Fibroblast of pulmonary artery (primary cell): Measurements from ENCODE around the gene ZNF132.
A peak's percentile ranks its signal among the peaks of the same experiment; 100 is the strongest.
"Not testable (repeated sequence)": the region's sequence is repeated elsewhere in the genome, so short reads cannot be mapped to it uniquely, and the experiment has no call there.

ENCODE experiments used
- DNase-seq: peaks from one replicate; pipeline ENCODE4 v3.0.0-alpha.2; 2010; ENCODE audit warnings: low read depth
- H3K4me3 ChIP-seq: replicated peaks from 2 replicates; pipeline ENCODE4 v1.5.1; 2011; ENCODE audit warnings: low read depth, mild to moderate bottlenecking, control low read depth, low read length, moderate library complexity
- TF ChIP-seq, protein P1 (sequence below): IDR thresholded peaks from 2 replicates; pipeline ENCODE4 v1.5.1; 2011; ENCODE audit warnings: mild to moderate bottlenecking, control low read depth, low read length, inconsistent platforms; ENCODE audit errors: missing control alignments

ZNF132 gene

DNA sequence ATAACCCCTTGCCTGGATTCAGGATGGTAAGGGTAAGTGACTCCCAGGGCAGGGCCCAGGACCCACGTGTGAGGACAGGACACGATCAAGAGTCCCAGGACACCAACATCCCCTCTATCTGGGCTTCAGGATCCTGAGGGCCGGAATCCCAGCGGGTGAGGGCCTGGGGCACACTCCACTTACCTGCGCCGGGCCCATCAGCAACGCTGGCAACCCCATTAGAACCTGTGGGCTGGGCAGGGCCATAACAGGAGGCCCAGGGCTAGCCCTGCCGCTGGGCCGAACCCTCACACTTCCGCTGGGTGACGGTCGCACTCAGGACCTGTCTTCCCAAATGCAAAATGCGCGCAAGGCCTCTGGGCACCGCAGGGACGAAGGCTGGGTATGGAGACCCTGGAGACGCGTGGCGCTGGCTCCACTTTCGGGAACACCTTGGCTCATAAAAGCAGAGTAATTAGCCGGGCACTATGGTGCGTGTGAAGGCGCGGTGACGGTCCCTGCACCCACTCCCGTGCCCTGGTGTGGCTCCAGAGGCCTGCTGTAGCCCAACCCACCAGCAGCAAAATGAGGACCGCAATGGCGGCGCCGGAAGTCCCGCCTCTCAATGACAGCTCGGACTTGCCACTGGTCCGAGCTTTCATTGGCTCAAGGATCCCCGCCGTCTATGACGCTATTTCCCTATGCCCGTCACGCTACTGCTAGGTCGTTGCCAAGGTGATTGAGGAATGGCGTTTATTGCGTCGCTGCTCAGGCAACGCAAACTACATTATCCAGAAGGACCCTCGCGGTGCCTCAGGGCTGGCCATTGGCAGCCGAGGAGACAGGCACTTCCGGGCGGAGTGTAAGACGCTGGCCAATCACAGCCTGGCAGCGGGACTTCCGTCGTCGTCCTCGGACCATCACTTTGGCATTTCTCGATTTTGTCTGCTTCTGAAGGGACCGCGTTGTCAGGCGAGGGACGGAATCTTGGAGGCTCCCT is at the start of gene ZNF132:
TSS of gene ZNF132 (minus strand) at position 578 of the 979 bp plus-strand sequence. CDS start at position 246, 332 bp downstream.
- DNase-seq, result peak; percentile 100
- H3K4me3 ChIP-seq, result peak within 1 kb of the TSS; percentile 91
- TF ChIP-seq, protein P1, sequence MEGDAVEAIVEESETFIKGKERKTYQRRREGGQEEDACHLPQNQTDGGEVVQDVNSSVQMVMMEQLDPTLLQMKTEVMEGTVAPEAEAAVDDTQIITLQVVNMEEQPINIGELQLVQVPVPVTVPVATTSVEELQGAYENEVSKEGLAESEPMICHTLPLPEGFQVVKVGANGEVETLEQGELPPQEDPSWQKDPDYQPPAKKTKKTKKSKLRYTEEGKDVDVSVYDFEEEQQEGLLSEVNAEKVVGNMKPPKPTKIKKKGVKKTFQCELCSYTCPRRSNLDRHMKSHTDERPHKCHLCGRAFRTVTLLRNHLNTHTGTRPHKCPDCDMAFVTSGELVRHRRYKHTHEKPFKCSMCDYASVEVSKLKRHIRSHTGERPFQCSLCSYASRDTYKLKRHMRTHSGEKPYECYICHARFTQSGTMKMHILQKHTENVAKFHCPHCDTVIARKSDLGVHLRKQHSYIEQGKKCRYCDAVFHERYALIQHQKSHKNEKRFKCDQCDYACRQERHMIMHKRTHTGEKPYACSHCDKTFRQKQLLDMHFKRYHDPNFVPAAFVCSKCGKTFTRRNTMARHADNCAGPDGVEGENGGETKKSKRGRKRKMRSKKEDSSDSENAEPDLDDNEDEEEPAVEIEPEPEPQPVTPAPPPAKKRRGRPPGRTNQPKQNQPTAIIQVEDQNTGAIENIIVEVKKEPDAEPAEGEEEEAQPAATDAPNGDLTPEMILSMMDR, result no peak

GRCh38 chr19:58484349-58484748 is 44.4 kb upstream of the ZNF132 start:
- not testable (repeated sequence) for DNase-seq, H3K4me3 ChIP-seq
- TF ChIP-seq, protein P1, result peak; percentile 1

DNA sequence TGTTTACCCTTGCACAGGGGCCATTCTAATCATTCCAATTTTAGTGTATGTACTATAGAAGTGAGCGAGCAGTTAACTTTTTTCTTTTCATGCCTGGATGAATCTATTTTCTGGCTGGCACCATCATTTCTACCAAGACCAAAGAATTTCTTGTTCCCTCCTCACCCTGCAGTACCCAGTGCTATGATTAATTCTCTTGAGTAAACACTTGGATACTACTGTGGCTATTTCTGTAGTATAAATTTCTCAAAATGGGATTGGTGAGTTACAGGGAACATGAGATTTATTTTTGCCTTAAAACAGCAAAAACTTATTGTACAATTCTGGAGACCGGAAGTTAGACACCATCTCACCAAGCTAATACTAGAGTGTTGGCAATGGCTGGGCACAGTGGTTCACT is 43.8 kb upstream of the ZNF132 start:
- TF ChIP-seq, protein P1, result no peak
- no peak overlapping the region for H3K4me3 ChIP-seq
- no peak for DNase-seq

DNA sequence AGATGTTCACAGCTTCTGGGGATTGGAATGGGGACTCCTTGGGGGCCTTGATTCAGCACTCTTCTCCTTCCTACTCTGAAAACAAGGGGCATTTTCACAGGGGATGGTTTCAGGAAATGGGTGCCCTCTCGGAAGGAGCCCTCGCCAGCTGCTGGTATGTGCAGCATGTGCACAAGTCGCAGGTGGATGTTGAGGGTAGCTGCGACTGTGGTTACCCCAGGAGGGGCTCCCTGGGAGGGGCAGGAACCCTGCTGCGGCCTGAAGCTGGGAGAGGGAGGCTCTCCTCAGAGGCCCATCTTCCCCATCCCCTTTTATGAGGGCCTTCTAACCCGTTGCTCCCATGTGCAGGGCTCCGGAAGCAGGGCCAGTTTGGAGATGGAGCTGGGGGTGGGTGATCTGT is 42.4 kb upstream of the ZNF132 start:
- TF ChIP-seq, protein P1, result no peak
- H3K4me3 ChIP-seq, result no peak overlapping the region
- no peak for DNase-seq

GRCh38 chr19:58480831-58481230 is 40.9 kb upstream of the ZNF132 start:
- TF ChIP-seq, protein P1, result no peak
- DNase-seq, result no peak
- no peak overlapping the region for H3K4me3 ChIP-seq

DNA sequence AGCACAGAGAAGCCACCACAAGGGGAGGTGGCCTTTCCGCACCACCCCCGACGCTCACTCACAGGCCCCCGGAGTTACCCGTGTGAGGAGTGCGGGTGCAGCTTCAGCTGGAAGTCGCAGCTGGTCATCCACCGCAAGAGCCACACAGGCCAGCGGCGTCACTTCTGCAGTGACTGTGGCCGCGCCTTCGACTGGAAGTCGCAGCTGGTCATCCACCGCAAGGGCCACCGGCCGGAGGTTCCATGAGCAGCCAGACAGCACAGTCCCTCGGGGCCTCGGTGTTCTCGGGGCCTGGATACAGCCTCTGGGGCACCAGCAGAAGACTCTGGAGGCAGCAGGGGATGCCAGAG is 40.5 kb upstream of the ZNF132 start:
- no peak overlapping the region for H3K4me3 ChIP-seq
- no peak for DNase-seq
- TF ChIP-seq, protein P1, result no peak
